Germinal center (tissue), 1 donor: ENCODE results near the gene CD300H.
"Not testable (repeated sequence)": the region's sequence is repeated elsewhere in the genome, so short reads cannot be mapped to it uniquely, and the experiment has no call there.

Experiments used
- DNase-seq: peaks from one replicate; pipeline ENCODE4 v3.0.0; 2012; ENCODE audit warnings: mixed read lengths, low spot score

Gene CD300H

GRCh38 chr17:74584292-74585060, 17.2 kb upstream of the CD300H start:
- no peak for DNase-seq

GRCh38 chr17:74582633-74583032, 15.3 kb upstream of the CD300H start:
- no peak for DNase-seq

- no peak for DNase-seq
Observed at GRCh38 chr17:74579900-74580299, 12.6 kb upstream of the CD300H start.

GRCh38 chr17:74578979-74579378, 11.7 kb upstream of the CD300H start:
- DNase-seq, result no peak

GRCh38 chr17:74574489-74575142, 7.3 kb upstream of the CD300H start:
- no peak for DNase-seq

- not testable (repeated sequence) for DNase-seq
Observed at GRCh38 chr17:74573635-74574034, 6.3 kb upstream of the CD300H start.

GRCh38 chr17:74573169-74573568, 5.9 kb upstream of the CD300H start:
- no peak for DNase-seq

GRCh38 chr17:74571621-74572270, 4.4 kb upstream of the CD300H start:
- DNase-seq, result no peak

- no peak for DNase-seq
Observed at GRCh38 chr17:74569020-74570003, 2.0 kb upstream of the CD300H start.

GRCh38 chr17:74568106-74568873, 981 bp upstream of the CD300H start:
- DNase-seq, result no peak

- DNase-seq, result no peak
Observed at GRCh38 chr17:74566132-74566753, 1.1 kb downstream of the CD300H start.

GRCh38 chr17:74565126-74565525, 2.2 kb downstream of the CD300H start:
- no peak for DNase-seq

GRCh38 chr17:74563358-74563757, 4.0 kb downstream of the CD300H start:
- no peak for DNase-seq

GRCh38 chr17:74561586-74561985, 5.7 kb downstream of the CD300H start:
- no peak for DNase-seq

GRCh38 chr17:74558882-74559519, 8.3 kb downstream of the CD300H start:
- no peak for DNase-seq

- not testable (repeated sequence) for DNase-seq
Observed at GRCh38 chr17:74558402-74558801, 8.9 kb downstream of the CD300H start.

- no peak for DNase-seq
Observed at GRCh38 chr17:74555427-74555940, 11.8 kb downstream of the CD300H start.

- no peak for DNase-seq
Observed at GRCh38 chr17:74554909-74555308, 12.4 kb downstream of the CD300H start.

- DNase-seq, result no peak
Observed at GRCh38 chr17:74552037-74552436, 15.3 kb downstream of the CD300H start.

GRCh38 chr17:74550602-74551001, 16.7 kb downstream of the CD300H start:
- no peak for DNase-seq
